PC-9 (cell line): ENCODE measurements around the gene EVA1C. TPM values are rescaled to one million over a fixed set of nuclear protein-coding genes. Genes with fewer than 3 reads are reported as not detected.
"Not testable (repeated sequence)": the region's sequence is repeated elsewhere in the genome, so short reads cannot be mapped to it uniquely, and the experiment has no call there.

Experiments used
- BruUV-seq: library from RNA; stranded (reverse); fragments of 400-500 nt; replicated peaks from 2 replicates; lab custom pipeline; 2021; lab: Mats Ljungman, UMichigan
- CTCF ChIA-PET: fragments of 300-600 bp; sonication (Branson Sonifier 250); formaldehyde crosslinking; loops from one replicate; lab custom pipeline; 2022; ENCODE audit warnings: antibody characterized with exemption; lab: Charles Lee
- POLR2A ChIA-PET: fragments of 300-600 bp; sonication (Branson Sonifier 250); formaldehyde crosslinking; loops from one replicate; lab custom pipeline; 2022; ENCODE audit warnings: antibody characterized with exemption; ENCODE audit not compliant: unreplicated experiment; lab: Charles Lee
- DNase-seq, 2 experiments: peaks; one replicate each; pipeline versions ENCODE4 v3.0.0 to v3.0.0-alpha.2; 2015 to 2022; ENCODE audit warnings: mixed read lengths in 1 of 2
- H2AFZ ChIP-seq: fragments of 200-600 bp; sonication (generic); 2 replicates; pipeline ENCODE4 v1.8.1; 2017; ENCODE audit warnings: antibody characterized with exemption
- H3F3A ChIP-seq: fragments of 200-600 bp; sonication (generic); 2 replicates; pipeline ENCODE4 v1.8.1; 2017; ENCODE audit warnings: antibody characterized with exemption, mild to moderate bottlenecking, low read depth; ENCODE audit not compliant: insufficient read depth
- H3K27ac ChIP-seq: fragments of 200-600 bp; sonication (generic); 2 replicates; pipeline ENCODE4 v1.6.1; 2016; ENCODE audit warnings: mixed run types
- H3K27me3 ChIP-seq: fragments of 200-600 bp; sonication (generic); 2 replicates; pipeline ENCODE4 v1.6.1; 2016; ENCODE audit warnings: low read depth, mixed run types; ENCODE audit not compliant: insufficient read depth
- H3K36me3 ChIP-seq: fragments of 200-600 bp; sonication (generic); 2 replicates; pipeline ENCODE4 v1.6.1; 2016; ENCODE audit warnings: low read depth, mixed run types
- H3K4me1 ChIP-seq: fragments of 200-600 bp; sonication (generic); replicated peaks from 2 replicates; pipeline ENCODE4 v1.6.1; 2016; ENCODE audit warnings: mixed run types; ENCODE audit not compliant: insufficient read depth
- H3K4me2 ChIP-seq: fragments of 200-600 bp; sonication (generic); 2 replicates; pipeline ENCODE4 v1.6.1; 2017; ENCODE audit warnings: mixed run types
- H3K4me3 ChIP-seq: fragments of 200-600 bp; sonication (generic); 2 replicates; pipeline ENCODE4 v1.6.1; 2016; ENCODE audit warnings: mixed run types
- H3K79me2 ChIP-seq: fragments of 200-600 bp; sonication (generic); 2 replicates; pipeline ENCODE4 v1.6.1; 2017; ENCODE audit warnings: low read depth, mixed run types
- H3K9me2 ChIP-seq: fragments of 200-600 bp; sonication (generic); 2 replicates; pipeline ENCODE4 v1.8.1; 2017; ENCODE audit warnings: mild to moderate bottlenecking; ENCODE audit not compliant: insufficient read depth
- H3K9me3 ChIP-seq: fragments of 200-600 bp; sonication (generic); 2 replicates; pipeline ENCODE4 v1.8.1; 2016; ENCODE audit warnings: low read depth; ENCODE audit not compliant: insufficient read depth
- H4K20me1 ChIP-seq: fragments of 200-600 bp; sonication (generic); 2 replicates; pipeline ENCODE4 v1.8.1; 2017; ENCODE audit not compliant: insufficient read depth
- EZH2 ChIP-seq: fragments of 200-600 bp; sonication (generic); IDR thresholded peaks from 2 replicates; pipeline ENCODE4 v1.8.0; 2017; ENCODE audit warnings: antibody characterized with exemption, low read depth
- intact Hi-C: fragments of 100-400 bp; cut with micrococcal nuclease; formaldehyde crosslinking; loops from one replicate; pipeline ENCODE4 v1.10.0; 2022; ENCODE audit not compliant: unreplicated experiment
- total RNA-seq: library from RNA; stranded (reverse); gene quantifications from 2 replicates; pipeline ENCODE4 v1.2.3, GENCODE V29; 2021
- TF ChIP-seq, protein P1 (sequence below): fragments of 200-600 bp; sonication (generic); conservative IDR thresholded peaks from 2 replicates; pipeline ENCODE4 v1.6.1; 2017; ENCODE audit warnings: mixed run types, antibody characterized with exemption, mild to moderate bottlenecking, moderate library complexity

Gene EVA1C
- total RNA-seq, 1 experiment from 2014 or later, result 3.0 TPM

DNA sequence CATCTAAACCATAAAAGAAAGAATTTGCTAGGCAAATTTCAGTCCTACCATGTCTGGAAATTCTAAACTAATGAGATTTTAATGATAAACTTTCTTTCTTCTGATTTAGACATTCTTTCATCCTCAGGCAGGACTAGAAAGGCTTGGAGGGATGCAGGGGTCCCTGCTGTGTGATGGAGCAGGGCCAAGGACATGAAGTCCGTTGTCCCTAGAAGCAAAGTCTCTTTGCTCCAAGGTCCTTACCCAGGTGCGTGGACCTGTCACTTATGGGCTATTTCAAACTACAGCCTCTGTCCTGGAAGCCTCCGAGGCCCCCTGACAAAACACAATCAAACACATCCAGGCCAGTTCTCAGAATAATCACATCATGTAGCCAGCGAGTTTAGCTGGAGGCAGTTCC, 46.3 kb upstream of the EVA1C start:
- DNase-seq, result no peak
- H3F3A ChIP-seq, result no peaks in the 10 kb centered on the region
- TF ChIP-seq EZH2, result no peak
- TF ChIP-seq, protein P1, sequence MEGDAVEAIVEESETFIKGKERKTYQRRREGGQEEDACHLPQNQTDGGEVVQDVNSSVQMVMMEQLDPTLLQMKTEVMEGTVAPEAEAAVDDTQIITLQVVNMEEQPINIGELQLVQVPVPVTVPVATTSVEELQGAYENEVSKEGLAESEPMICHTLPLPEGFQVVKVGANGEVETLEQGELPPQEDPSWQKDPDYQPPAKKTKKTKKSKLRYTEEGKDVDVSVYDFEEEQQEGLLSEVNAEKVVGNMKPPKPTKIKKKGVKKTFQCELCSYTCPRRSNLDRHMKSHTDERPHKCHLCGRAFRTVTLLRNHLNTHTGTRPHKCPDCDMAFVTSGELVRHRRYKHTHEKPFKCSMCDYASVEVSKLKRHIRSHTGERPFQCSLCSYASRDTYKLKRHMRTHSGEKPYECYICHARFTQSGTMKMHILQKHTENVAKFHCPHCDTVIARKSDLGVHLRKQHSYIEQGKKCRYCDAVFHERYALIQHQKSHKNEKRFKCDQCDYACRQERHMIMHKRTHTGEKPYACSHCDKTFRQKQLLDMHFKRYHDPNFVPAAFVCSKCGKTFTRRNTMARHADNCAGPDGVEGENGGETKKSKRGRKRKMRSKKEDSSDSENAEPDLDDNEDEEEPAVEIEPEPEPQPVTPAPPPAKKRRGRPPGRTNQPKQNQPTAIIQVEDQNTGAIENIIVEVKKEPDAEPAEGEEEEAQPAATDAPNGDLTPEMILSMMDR, result no peak
- H3K79me2 ChIP-seq, result no peaks in the 10 kb centered on the region
- no peaks in the 10 kb centered on the region for H3K9me3 ChIP-seq
- no TSS peak for BruUV-seq
- CTCF ChIA-PET, result interaction anchor here (0.6 kb wide), 1 partner anchor 1967 kb away, joined by 6 read pairs; no protein-coding TSS in a partner anchor
- H3K27me3 ChIP-seq, result no peaks in the 10 kb centered on the region
- 0 out of 2 replicates have a peak, but pooled peaks cover under 1% of the 10 kb centered on the region for H3K36me3 ChIP-seq
- POLR2A ChIA-PET, result no interaction called here
- no peak overlapping the region for H3K4me3 ChIP-seq
- no peak overlapping the region for H3K27ac ChIP-seq
- no peaks in the 10 kb centered on the region for H3K9me2 ChIP-seq
- H2AFZ ChIP-seq, result no peak overlapping the region
- H3K4me2 ChIP-seq, result no peak overlapping the region
- H4K20me1 ChIP-seq, result no peaks in the 10 kb centered on the region; the same call in 1 of the 2 replicates
- no peaks in the 10 kb centered on the region for H3K4me1 ChIP-seq
- intact Hi-C loops, result no loop called here

- TF ChIP-seq, protein P1, result no peak
- TF ChIP-seq EZH2, result no peak
- BruUV-seq, result no TSS peak
- ChIA-PET CTCF (no interaction called here), POLR2A (no interaction called here)
- H3K9me3 ChIP-seq, result no peaks in the 10 kb centered on the region
- H3K4me2 ChIP-seq, result no peak overlapping the region
- H3F3A ChIP-seq, result no peaks in the 10 kb centered on the region
- no peak overlapping the region for H3K27ac ChIP-seq
- H3K4me1 ChIP-seq, result no peaks in the 10 kb centered on the region
- no peaks in the 10 kb centered on the region; the same call in 1 of the 2 replicates for H4K20me1 ChIP-seq
- H3K27me3 ChIP-seq, result no peaks in the 10 kb centered on the region
- no peak for DNase-seq
- no peak overlapping the region for H3K4me3 ChIP-seq
- H2AFZ ChIP-seq, result no peak overlapping the region
- no peaks in the 10 kb centered on the region for H3K9me2 ChIP-seq
- H3K36me3 ChIP-seq, result 0 out of 2 replicates have a peak, but pooled peaks cover 7% of the 10 kb centered on the region
- intact Hi-C loops, result no loop called here
- no peaks in the 10 kb centered on the region for H3K79me2 ChIP-seq
Observed at GRCh38 chr21:32367158-32367557, 45.3 kb upstream of the EVA1C start.

- no peaks in the 10 kb centered on the region for H3K4me1 ChIP-seq
- H3F3A ChIP-seq, result no peaks in the 10 kb centered on the region
- H3K27ac ChIP-seq, result no peak overlapping the region
- no peak overlapping the region for H2AFZ ChIP-seq
- no peak for TF ChIP-seq EZH2
- TF ChIP-seq, protein P1, result no peak
- no peaks in the 10 kb centered on the region for H3K27me3 ChIP-seq
- H3K79me2 ChIP-seq, result no peaks in the 10 kb centered on the region
- CTCF ChIA-PET, result interaction anchor here (1.1 kb wide), 1 partner anchor 233 kb away, joined by 7 read pairs; no protein-coding TSS in a partner anchor
- 0 out of 2 replicates have a peak, but pooled peaks cover 7% of the 10 kb centered on the region for H3K36me3 ChIP-seq
- no peak overlapping the region for H3K4me2 ChIP-seq
- H3K4me3 ChIP-seq, result no peak overlapping the region
- no TSS peak for BruUV-seq
- H3K9me2 ChIP-seq, result no peaks in the 10 kb centered on the region
- POLR2A ChIA-PET, result no interaction called here
- intact Hi-C loops, result no loop called here
- H4K20me1 ChIP-seq, result no peaks in the 10 kb centered on the region; the same call in 1 of the 2 replicates
- no peak for DNase-seq
- no peaks in the 10 kb centered on the region for H3K9me3 ChIP-seq
Observed at GRCh38 chr21:32368386-32368785, 44.1 kb upstream of the EVA1C start.

GRCh38 chr21:32368961-32369360, 43.5 kb upstream of the EVA1C start:
- POLR2A ChIA-PET, H3K9me3 ChIP-seq, H3K9me2 ChIP-seq, CTCF ChIA-PET, BruUV-seq, DNase-seq, H4K20me1 ChIP-seq, H3F3A ChIP-seq, H3K4me2 ChIP-seq, H3K27ac ChIP-seq, H3K4me3 ChIP-seq, intact Hi-C loops, H3K79me2 ChIP-seq, H2AFZ ChIP-seq, H3K36me3 ChIP-seq, H3K4me1 ChIP-seq, H3K27me3 ChIP-seq: not testable (repeated sequence)
